ENCODE data around the gene MYO7A.

- TF ChIP-seq, protein P1, sequence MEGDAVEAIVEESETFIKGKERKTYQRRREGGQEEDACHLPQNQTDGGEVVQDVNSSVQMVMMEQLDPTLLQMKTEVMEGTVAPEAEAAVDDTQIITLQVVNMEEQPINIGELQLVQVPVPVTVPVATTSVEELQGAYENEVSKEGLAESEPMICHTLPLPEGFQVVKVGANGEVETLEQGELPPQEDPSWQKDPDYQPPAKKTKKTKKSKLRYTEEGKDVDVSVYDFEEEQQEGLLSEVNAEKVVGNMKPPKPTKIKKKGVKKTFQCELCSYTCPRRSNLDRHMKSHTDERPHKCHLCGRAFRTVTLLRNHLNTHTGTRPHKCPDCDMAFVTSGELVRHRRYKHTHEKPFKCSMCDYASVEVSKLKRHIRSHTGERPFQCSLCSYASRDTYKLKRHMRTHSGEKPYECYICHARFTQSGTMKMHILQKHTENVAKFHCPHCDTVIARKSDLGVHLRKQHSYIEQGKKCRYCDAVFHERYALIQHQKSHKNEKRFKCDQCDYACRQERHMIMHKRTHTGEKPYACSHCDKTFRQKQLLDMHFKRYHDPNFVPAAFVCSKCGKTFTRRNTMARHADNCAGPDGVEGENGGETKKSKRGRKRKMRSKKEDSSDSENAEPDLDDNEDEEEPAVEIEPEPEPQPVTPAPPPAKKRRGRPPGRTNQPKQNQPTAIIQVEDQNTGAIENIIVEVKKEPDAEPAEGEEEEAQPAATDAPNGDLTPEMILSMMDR (IDR thresholded peaks at IDR 0.05; ENCODE audit: low read length) = no peak
- no peak for TF ChIP-seq EZH2 (IDR thresholded peaks at IDR 0.05; ENCODE audit: borderline replicate concordance, low read length)
Observed at GRCh38 chr11:77094841-77095365, 33.1 kb upstream of the MYO7A start.

Measured in OCI-LY1 (cell line).